Astrocyte (in vitro differentiated cells and primary cell): Measurements from ENCODE around the gene CCAR1. TPM values are rescaled to one million over a fixed set of nuclear protein-coding genes. Genes with fewer than 3 reads are reported as not detected.

Source experiments
- DNase-seq: peaks from one replicate; pipeline ENCODE4 v3.0.0-alpha.2; 2010; ENCODE audit warnings: low read depth
- FAIRE-seq: peaks from 2 replicates; lab custom pipeline; 2011; peaks lifted over from hg19 to GRCh38; lab: Jason Lieb, UNC
- H2AFZ ChIP-seq: 2 replicates; pipeline ENCODE4 v1.6.0; 2012; ENCODE audit warnings: low read depth, low read length, inconsistent platforms
- H3K27ac ChIP-seq: 2 replicates; pipeline ENCODE4 v1.5.1; 2011; ENCODE audit warnings: low read depth, low read length, inconsistent platforms
- H3K27me3 ChIP-seq: 2 replicates; pipeline ENCODE4 v1.6.0; 2011; ENCODE audit warnings: low read length, inconsistent platforms; ENCODE audit not compliant: insufficient read depth
- H3K36me3 ChIP-seq: 2 replicates; pipeline ENCODE4 v1.5.1; 2011; ENCODE audit warnings: low read length, inconsistent platforms; ENCODE audit not compliant: insufficient read depth
- H3K4me1 ChIP-seq: 2 replicates; pipeline ENCODE4 v1.5.1; 2011; ENCODE audit warnings: low read length, inconsistent platforms; ENCODE audit not compliant: insufficient read depth
- H3K4me2 ChIP-seq: 2 replicates; pipeline ENCODE4 v1.6.0; 2012; ENCODE audit warnings: low read length, inconsistent platforms
- H3K4me3 ChIP-seq: 2 replicates; pipeline ENCODE4 v1.5.1; 2011; ENCODE audit warnings: low read depth, mild to moderate bottlenecking, low read length, inconsistent platforms; ENCODE audit not compliant: insufficient read depth
- H3K79me2 ChIP-seq: 2 replicates; pipeline ENCODE4 v1.6.0; 2012; ENCODE audit warnings: mild to moderate bottlenecking, low read length, inconsistent platforms; ENCODE audit not compliant: insufficient read depth
- H3K9ac ChIP-seq: 2 replicates; pipeline ENCODE4 v1.6.0; 2012; ENCODE audit warnings: mild to moderate bottlenecking, low read length, inconsistent platforms
- H3K9me3 ChIP-seq: 2 replicates; pipeline ENCODE4 v1.5.1; 2012; ENCODE audit warnings: low read depth, mild to moderate bottlenecking, low read length, inconsistent platforms; ENCODE audit not compliant: insufficient read depth
- H4K20me1 ChIP-seq: 2 replicates; pipeline ENCODE4 v1.6.0; 2012; ENCODE audit warnings: low read length, inconsistent platforms; ENCODE audit not compliant: insufficient read depth
- H3K27ac Mint-ChIP-seq: one replicate; pipeline ENCODE4 v1.8.0; 2021; ENCODE audit warnings: mild to moderate bottlenecking, mixed read lengths; ENCODE audit not compliant: unreplicated experiment
- H3K27me3 Mint-ChIP-seq: one replicate; pipeline ENCODE4 v1.8.0; 2021; ENCODE audit warnings: low read depth, mixed read lengths; ENCODE audit not compliant: unreplicated experiment
- H3K36me3 Mint-ChIP-seq: one replicate; pipeline ENCODE4 v1.8.0; 2021; ENCODE audit warnings: low read depth, mixed read lengths; ENCODE audit not compliant: unreplicated experiment
- H3K4me1 Mint-ChIP-seq: one replicate; pipeline ENCODE4 v1.8.0; 2021; ENCODE audit warnings: low read depth, mixed read lengths; ENCODE audit not compliant: unreplicated experiment
- H3K4me3 Mint-ChIP-seq: one replicate; pipeline ENCODE4 v1.8.0; 2021; ENCODE audit warnings: mild to moderate bottlenecking, moderate library complexity, mixed read lengths; ENCODE audit not compliant: unreplicated experiment
- H3K9me3 Mint-ChIP-seq: one replicate; pipeline ENCODE4 v1.8.0; 2021; ENCODE audit warnings: mild to moderate bottlenecking, mixed read lengths; ENCODE audit not compliant: unreplicated experiment
- CTCF ChIP-seq: IDR thresholded peaks from 2 replicates; pipeline ENCODE4 v1.5.1; 2011; ENCODE audit warnings: low read depth, mild to moderate bottlenecking, inconsistent platforms, low read length, moderate library complexity; ENCODE audit not compliant: insufficient read depth
- EZH2 ChIP-seq: IDR thresholded peaks from 2 replicates; pipeline ENCODE4 v1.6.1; 2012; ENCODE audit warnings: mild to moderate bottlenecking, low read length, inconsistent platforms; ENCODE audit not compliant: insufficient read depth
- total RNA-seq: library from RNA; stranded (reverse); gene quantifications from 2 replicates; pipeline ENCODE4 v1.2.1, GENCODE V29; 2021

CCAR1 gene
- total RNA-seq, 1 donor from 2014 or later: 72.8 TPM

GRCh38 chr10:68811314-68812009 is 90.4 kb downstream of the CCAR1 start:
- Mint-ChIP-seq H3K27me3 (peaks cover under 1% of the 10 kb centered on the region), H3K4me1 (no peaks in the 10 kb centered on the region), H3K27ac (no peak overlapping the region), H3K36me3 (peaks cover 2% of the 10 kb centered on the region), H3K9me3 (no peaks in the 10 kb centered on the region), H3K4me3 (no peak overlapping the region)
- H3K4me2 ChIP-seq: no peak overlapping the region
- no peaks in the 10 kb centered on the region for H3K36me3 ChIP-seq
- H3K9ac ChIP-seq: no peak overlapping the region
- no peak for DNase-seq
- H3K9me3 ChIP-seq: no peaks in the 10 kb centered on the region
- FAIRE-seq: no peak
- H2AFZ ChIP-seq: no peak overlapping the region
- no peaks in the 10 kb centered on the region for H3K4me1 ChIP-seq
- H3K27me3 ChIP-seq: no peaks in the 10 kb centered on the region
- no peak overlapping the region for H3K27ac ChIP-seq
- no peak overlapping the region for H3K4me3 ChIP-seq
- TF ChIP-seq CTCF (no peak), EZH2 (no peak)
- no peaks in the 10 kb centered on the region for H4K20me1 ChIP-seq
- no peaks in the 10 kb centered on the region for H3K79me2 ChIP-seq

- no peaks in the 10 kb centered on the region for H3K36me3 ChIP-seq
- H3K9me3 ChIP-seq: no peaks in the 10 kb centered on the region
- H3K9me3 Mint-ChIP-seq: no peaks in the 10 kb centered on the region
- no peaks in the 10 kb centered on the region for H3K4me1 Mint-ChIP-seq
- FAIRE-seq (no peak), DNase-seq (no peak)
- no peaks in the 10 kb centered on the region for H3K4me1 ChIP-seq
- H2AFZ ChIP-seq: no peak overlapping the region
- no peak overlapping the region for H3K4me3 ChIP-seq
- H4K20me1 ChIP-seq: no peaks in the 10 kb centered on the region
- H3K79me2 ChIP-seq: no peaks in the 10 kb centered on the region
- H3K27me3 Mint-ChIP-seq: peaks cover 3% of the 10 kb centered on the region
- no peak for TF ChIP-seq EZH2
- TF ChIP-seq CTCF: no peak
- no peak overlapping the region for H3K4me3 Mint-ChIP-seq
- no peak overlapping the region for H3K27ac ChIP-seq
- no peaks in the 10 kb centered on the region for H3K27me3 ChIP-seq
- no peak overlapping the region for H3K9ac ChIP-seq
- H3K36me3 Mint-ChIP-seq: peaks cover 2% of the 10 kb centered on the region
- H3K27ac Mint-ChIP-seq: no peak overlapping the region
- no peak overlapping the region for H3K4me2 ChIP-seq
Observed at GRCh38 chr10:68812420-68812819, 91.4 kb downstream of the CCAR1 start.

- H3K4me1 ChIP-seq: no peaks in the 10 kb centered on the region
- peaks cover 2% of the 10 kb centered on the region for H3K36me3 Mint-ChIP-seq
- no peaks in the 10 kb centered on the region for H3K27me3 ChIP-seq
- H3K9ac ChIP-seq: no peak overlapping the region
- no peaks in the 10 kb centered on the region for H3K4me1 Mint-ChIP-seq
- H3K4me2 ChIP-seq: no peak overlapping the region
- H4K20me1 ChIP-seq: no peaks in the 10 kb centered on the region
- H3K27ac Mint-ChIP-seq: no peak overlapping the region
- no peak overlapping the region for H3K4me3 ChIP-seq
- TF ChIP-seq EZH2 (no peak), CTCF (no peak)
- no peaks in the 10 kb centered on the region for H3K9me3 Mint-ChIP-seq
- FAIRE-seq (no peak), DNase-seq (no peak)
- no peak overlapping the region for H3K4me3 Mint-ChIP-seq
- no peak overlapping the region for H2AFZ ChIP-seq
- H3K79me2 ChIP-seq: no peaks in the 10 kb centered on the region
- H3K27me3 Mint-ChIP-seq: peaks cover 3% of the 10 kb centered on the region
- H3K27ac ChIP-seq: no peak overlapping the region
- H3K9me3 ChIP-seq: no peaks in the 10 kb centered on the region
- no peaks in the 10 kb centered on the region for H3K36me3 ChIP-seq
Observed at GRCh38 chr10:68813559-68813958, 92.5 kb downstream of the CCAR1 start.
